MM.1S (cell line): ENCODE data around the gene B4GALT6.

ENCODE experiments used
- CTCF ChIP-seq: fragments of 300-600 bp; sonication (generic); IDR thresholded peaks from 2 replicates; pipeline ENCODE4 v1.5.1; 2016; ENCODE audit warnings: antibody characterized with exemption, low read length, mixed read lengths
- EZH2 ChIP-seq: fragments of 300-600 bp; sonication (generic); optimal IDR thresholded peaks from 2 replicates; pipeline ENCODE3; 2017; ENCODE audit warnings: low read depth, mild to moderate bottlenecking, antibody characterized with exemption, low read length, mixed read lengths
- EZH2phosphoT487 ChIP-seq: fragments of 300-600 bp; sonication (generic); IDR thresholded peaks from 2 replicates; pipeline ENCODE4 v1.6.1; 2018; ENCODE audit warnings: antibody characterized with exemption, low read length

DNA sequence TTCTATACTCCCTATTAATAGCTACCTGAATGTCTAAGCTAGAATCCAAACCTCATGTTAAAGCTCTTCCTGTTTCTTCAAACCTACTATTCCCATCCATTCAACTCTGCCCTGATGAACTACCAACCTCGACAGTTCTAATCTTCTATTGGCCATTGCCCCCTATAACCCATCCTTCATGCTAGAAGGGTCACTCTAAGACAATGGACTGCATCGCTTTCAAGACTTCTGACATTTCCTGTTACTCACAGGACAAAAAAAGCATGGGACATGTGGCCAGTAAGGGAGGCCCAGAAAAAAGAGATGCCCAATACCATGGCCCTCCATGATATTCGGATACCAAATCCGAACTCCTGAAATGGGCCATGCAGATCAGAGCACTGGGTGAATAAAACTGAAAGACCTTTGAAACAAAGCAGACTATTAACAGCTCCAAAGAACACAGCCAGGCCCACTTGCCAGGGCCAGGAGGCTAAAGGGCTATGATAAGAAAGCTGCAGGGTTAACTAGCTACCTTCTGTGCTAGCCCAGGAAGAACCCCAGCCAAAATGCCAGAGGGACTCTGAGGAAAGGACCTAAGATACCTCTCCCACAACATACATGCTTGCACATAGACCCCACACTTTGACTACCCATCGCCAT lies 4.5 kb downstream of the B4GALT6 start:
- TF ChIP-seq EZH2, result no peak
- TF ChIP-seq CTCF, result no peak
- no peak for TF ChIP-seq EZH2phosphoT487
